Kidney tubule cell (primary cell): Measurements from ENCODE around the gene NDUFB10.

Source experiments
- DNase-seq: peaks from one replicate; pipeline ENCODE4 v3.0.0-alpha.2; 2018; ENCODE audit warnings: low spot score

Gene NDUFB10

DNA sequence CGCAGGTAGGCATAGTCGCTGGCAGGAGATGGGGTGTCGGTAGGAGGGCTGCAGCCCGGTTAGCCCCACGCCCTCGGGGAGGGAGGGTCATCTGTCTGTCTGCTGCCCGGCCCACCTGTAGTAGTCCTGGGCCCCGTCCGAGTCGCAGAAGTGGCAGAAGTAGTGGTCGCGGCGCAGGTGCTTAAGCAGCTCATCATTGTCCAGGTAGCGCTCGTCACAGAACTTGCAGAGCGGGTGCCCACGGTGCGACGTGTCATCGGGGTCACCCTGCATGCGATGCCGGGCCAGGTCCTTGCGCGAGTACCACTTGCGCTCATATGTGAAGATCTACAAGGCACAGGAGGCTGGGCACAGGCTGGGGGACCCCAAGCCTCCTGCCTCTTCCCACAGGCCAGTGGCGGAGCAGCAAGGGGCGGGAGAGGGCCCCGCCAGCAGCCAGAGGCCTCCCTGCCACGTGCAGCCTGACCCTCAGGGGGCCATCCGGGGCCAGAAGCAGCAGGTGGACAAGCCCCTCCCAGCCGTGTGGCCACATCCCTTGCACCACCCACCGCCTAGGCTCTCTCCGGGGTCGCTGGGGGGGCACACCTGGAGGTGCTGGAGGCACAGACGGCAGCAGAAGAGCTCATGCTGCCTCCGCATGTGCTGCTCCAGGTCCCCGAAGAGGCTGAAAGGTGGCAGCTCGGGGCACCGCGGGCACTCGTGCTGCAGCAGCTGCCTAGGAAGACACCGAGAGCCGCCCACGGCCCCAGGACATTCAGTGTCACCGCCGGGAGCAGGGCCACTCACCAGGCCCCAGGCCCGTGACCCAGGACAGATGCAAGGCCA lies 43.3 kb downstream of the NDUFB10 start:
- no peak for DNase-seq

DNA sequence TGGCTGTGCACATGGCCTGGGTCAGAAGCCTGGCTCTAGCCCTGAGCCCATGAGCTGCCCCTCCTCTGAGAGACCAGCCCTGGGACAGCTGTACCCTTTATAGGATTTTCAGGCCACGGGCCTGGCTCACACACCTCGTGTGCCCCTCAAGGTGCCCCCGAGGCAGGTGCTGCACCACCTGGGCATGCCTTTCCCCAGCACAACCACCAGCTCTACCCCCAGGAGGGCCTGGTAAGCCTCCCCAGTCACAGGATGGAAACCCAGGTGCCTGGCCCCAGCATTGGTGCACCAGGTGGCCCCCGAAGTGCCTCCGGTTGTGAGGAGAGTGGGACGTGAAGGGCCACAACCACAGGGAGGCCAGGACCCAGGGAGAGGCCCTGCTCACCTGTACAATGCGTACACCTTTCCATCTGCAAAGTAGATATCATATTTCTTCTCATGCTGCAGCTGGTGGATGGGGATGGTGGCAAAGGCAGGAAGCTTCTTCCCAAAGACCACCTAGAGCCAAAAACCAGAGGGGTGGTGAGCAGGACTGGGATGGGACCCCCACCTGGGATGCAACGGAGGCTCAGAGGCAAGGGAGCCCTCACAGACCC lies 44.0 kb downstream of the NDUFB10 start:
- DNase-seq = no peak

- DNase-seq = peak; percentile 89
Measured at GRCh38 chr16:2003827-2004641, 44.7 kb downstream of the NDUFB10 start.

GRCh38 chr16:2004795-2005517 lies 45.6 kb downstream of the NDUFB10 start:
- DNase-seq = no peak

DNA sequence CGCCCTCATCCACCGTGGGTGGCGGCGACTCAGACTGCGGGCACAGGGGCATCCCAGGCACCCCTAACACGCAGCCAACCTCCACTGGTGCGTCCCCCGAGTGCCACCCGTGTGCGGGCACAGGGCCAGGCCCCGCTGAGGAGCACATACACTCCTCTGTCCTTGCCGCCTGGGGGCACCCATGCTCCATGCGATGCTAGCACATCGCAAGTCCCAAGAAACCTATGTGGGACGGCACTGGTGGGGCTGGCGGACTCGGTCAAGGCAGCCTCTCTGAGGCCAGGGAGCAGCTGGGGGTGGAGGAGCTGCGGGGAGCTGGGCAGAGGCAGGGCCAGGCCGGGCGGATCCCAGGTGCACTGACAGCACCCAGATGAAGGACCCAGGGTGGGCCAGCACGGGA lies 46.3 kb downstream of the NDUFB10 start:
- no peak for DNase-seq

DNA sequence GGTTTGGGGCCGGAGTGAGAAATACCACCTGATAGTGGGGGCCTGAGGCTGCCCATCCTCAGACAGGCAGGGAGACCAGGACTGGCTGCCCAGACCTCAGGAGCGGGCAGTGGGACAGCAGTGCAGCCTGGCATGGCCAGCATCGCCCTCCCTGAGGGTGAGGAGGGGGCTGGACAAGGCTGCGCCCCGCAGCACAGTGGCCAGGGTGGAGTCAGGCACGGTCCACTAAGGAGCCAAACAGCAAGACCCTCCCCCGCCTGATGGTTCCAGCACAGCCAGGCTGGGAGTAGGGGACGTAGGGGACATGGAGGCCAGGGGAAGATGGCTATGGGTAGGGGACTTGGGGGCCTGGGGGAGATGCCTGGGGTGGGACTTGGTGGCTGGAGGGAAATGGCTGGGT lies 47.0 kb downstream of the NDUFB10 start:
- DNase-seq = no peak

- no peak for DNase-seq
Measured at GRCh38 chr16:2007081-2007836, 47.9 kb downstream of the NDUFB10 start.

DNA sequence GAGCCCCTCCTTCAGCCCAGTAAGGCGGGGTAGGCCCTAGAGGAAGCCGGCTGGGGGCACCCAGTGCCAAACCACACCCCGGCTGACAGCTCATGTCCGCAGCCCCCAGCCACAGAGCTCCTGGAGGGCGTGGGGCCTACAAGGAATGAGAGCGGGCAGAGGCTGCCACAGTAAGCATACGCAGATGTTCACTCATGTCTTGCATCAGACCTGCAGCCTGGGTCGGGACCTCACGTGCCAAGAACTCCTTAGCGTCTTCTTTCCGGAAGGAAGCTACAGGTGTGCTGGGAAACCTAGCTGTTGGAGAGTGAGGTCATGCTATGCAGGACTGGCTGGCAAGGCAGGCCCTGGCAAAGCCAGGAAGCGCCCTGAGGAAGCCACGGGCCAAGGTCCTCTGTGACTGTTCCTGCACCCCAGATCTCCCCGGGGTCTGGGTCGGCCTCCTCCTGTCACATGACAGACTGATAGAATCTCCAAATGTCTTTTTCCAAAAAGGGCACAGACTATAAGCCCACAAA lies 48.7 kb downstream of the NDUFB10 start:
- peak; percentile 48 for DNase-seq

DNA sequence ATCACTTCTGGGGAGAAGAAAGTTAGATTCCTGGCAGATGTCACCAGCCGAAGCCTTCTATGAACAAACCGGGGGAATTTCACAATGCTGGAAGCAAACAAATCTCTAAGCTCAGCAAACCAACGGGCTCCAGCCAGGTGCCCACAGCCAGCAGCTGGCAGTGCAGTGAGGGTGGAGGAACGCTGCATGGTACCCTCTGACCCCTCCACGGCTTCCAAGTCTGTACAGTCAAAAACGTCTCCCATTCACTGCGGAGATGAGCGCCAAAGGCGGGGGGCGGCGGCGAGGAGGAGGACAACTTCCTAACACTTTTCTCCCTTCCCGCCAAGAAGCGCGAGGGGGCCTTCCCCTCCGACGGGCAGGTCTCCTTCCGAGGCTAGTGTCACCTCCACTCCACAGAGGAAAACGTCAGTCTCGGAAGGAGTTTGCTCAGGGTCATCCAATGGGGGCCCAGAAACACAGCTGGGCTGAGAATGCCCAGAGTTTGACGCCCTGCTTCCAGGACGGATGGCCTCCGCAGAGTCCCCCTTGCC lies 49.4 kb downstream of the NDUFB10 start:
- peak; percentile 28 for DNase-seq

DNA sequence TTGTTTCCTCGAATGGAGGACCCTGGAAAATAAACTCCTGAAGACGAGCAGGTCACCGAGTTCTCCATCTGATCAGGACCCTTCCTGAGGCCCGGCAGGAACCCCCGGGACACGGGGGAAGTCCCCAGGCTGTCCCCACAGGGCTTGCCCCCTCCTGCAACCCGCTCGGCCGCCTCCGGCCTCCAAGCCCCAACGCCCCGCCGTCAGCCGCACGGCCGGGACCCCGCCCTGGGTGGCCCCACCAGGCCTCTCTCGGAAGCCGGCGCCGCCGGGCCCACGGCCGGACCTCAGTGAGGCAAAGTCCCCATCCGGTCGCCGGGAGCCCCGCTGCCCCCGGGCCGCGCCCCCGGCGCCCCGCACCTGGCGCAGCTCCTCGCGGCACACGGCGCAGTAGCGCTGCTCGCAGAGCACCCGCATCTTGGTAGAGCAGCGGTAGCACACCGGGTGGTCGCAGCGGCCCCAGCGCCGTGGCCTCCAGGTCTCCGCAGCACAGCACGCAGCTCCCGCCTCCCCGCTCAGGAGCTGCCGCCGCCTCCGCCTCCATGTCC lies 49.9 kb downstream of the NDUFB10 start:
- no peak for DNase-seq

DNA sequence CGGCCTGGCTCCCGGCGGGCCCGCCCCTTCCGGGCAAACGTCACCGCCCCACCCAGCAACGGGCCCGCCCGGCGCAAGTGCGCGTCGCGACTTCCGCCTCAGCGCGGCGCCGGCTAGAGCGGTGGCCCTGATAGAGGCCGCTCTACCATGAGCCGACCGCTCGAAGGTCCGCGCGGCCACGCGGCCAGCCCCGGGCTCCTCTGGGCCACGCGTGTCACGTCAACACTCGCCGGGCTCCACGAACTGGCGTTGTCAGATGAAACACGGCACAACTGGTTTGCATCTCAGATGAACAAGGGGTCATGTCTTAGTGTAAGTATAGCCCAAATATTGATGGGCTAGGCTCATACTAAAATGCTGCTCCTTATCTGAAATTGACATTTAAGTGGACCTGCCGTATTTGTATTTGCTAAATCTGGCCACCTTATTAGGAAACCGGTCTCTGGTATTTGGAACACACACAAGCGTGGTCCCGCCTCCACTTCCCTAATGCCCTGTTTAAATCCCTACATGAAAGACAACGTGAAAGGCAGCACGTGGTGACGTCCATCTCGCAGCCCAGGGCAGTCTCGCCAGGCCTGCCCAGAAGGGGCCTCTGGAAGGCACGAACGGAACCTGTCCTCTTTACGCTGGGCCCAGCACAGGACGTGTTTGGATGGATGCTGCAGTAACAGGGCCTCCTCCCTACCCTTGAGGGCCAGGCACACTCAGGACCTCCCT lies 50.6 kb downstream of the NDUFB10 start, which contains the start of gene ZNF598:
Gene ZNF598 (minus strand): TSS at position 31 of the 720 bp plus-strand sequence.
- peak; percentile 87 for DNase-seq
